HG02938 (cell line): Measurements from ENCODE around the gene DGKQ.

Source experiments
- ATAC-seq: cut with Tn5 transposase; IDR thresholded peaks from one replicate; pipeline ENCODE4 v1.9.1; 2021; ENCODE audit warnings: mild to moderate bottlenecking, moderate library complexity; ENCODE audit not compliant: unreplicated experiment

DGKQ gene

DNA sequence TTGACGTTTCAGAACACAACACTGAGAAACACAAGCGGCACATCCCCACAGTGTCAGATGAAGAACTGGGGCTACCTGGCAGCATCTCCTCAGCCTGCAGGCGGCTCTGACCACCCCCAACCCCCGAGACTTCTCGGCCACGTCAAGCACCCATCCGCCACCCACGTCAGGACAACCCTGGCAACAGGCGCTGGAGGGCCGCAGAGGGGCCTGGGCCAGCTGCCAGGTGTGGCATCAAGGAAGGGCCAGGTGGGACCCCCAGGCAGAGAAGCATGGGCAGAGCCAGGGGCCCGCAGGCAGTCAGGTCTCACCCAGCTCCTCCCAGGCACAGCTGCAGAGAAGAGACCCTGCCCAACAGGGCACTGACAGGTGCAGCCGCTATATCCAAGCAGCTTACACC is 63.5 kb downstream of the DGKQ start:
- no peak for ATAC-seq

DNA sequence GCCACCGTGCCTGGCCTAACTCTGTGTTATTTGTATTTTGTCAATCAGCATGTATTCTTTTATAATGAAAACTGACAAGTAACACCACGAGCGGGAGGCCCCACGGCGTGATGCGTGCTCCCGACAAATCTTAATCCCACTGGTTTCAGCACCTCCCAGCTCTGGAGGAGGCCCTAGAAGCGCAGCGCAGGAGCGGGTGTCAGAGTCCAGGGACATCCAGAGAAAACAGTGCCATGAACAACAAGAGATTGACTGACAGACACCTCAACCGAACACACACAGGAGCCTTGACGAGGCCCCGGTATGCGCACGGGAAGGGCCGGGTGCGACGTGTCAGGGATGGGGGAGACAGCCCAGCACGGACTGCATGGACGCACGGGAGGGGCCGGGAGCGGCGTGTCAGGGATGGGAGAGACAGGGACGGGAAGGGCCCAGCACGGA is 64.2 kb downstream of the DGKQ start:
- ATAC-seq: no peak
